ENCODE measurements around the gene PPFIA2.

- TF ChIP-seq EZH2phosphoT487 (IDR thresholded peaks at IDR 0.05; ENCODE audit: borderline replicate concordance, low read length) (no peak), CTCF (conservative IDR thresholded peaks at IDR 0.05; ENCODE audit: low read depth, low read length) (no peak)
Measured at GRCh38 chr12:81520064-81520945, 238.8 kb downstream of the PPFIA2 start.

Data from PC-3 (cell line).